CD4-positive, CD25-positive, alpha-beta regulatory T cell (primary cell): Measurements from ENCODE around the gene RRAD. TPM values are rescaled to one million over a fixed set of nuclear protein-coding genes. Genes with fewer than 3 reads are reported as not detected.
A peak's percentile ranks its signal among the peaks of the same experiment; 100 is the strongest.
"Not testable (repeated sequence)": the region's sequence is repeated elsewhere in the genome, so short reads cannot be mapped to it uniquely, and the experiment has no call there.

Experiments used
- ATAC-seq, 2 donors: fragments of 150-1000 bp; cut with Tn5 transposase; one replicate each; pipeline ENCODE4 v1.10.0; 2021; ENCODE audit warnings: low read depth in 2 of 2, moderate number of reproducible peaks in 2 of 2, moderate library complexity in 1 of 2
- DNase-seq, 3 donors: peaks; one replicate each; pipeline versions ENCODE4 v3.0.0 to v3.0.0-alpha.2; 2012 to 2022; ENCODE audit warnings: mixed read lengths in 1 of 3
- H3K27ac ChIP-seq: one replicate; pipeline ENCODE4 v1.7.0; 2013; ENCODE audit warnings: mild to moderate bottlenecking, low read length; ENCODE audit not compliant: insufficient read depth, poor library complexity, severe bottlenecking
- H3K27me3 ChIP-seq: one replicate; pipeline ENCODE4 v1.7.0; 2013; ENCODE audit warnings: low read length; ENCODE audit not compliant: control insufficient read depth, insufficient read depth
- H3K36me3 ChIP-seq: one replicate; pipeline ENCODE4 v1.7.0; 2013; ENCODE audit warnings: mild to moderate bottlenecking, low read length, moderate library complexity; ENCODE audit not compliant: control insufficient read depth, insufficient read depth
- H3K4me1 ChIP-seq: 2 replicates; pipeline ENCODE4 v1.7.0; 2013; ENCODE audit warnings: mild to moderate bottlenecking, low read length; ENCODE audit not compliant: insufficient read depth, control insufficient read depth, poor library complexity, severe bottlenecking
- H3K4me3 ChIP-seq: one replicate; pipeline ENCODE4 v1.7.0; 2013; ENCODE audit warnings: low read depth, mild to moderate bottlenecking, low read length, moderate library complexity
- H3K9me3 ChIP-seq, 2 experiments: 1 replicate in 1 of 2; 2 replicates in 1 of 2; pipeline ENCODE4 v1.7.0; 2013; ENCODE audit warnings: low read length in 2 of 2, mild to moderate bottlenecking in 1 of 2, moderate library complexity in 1 of 2; ENCODE audit not compliant: control insufficient read depth in 2 of 2
- H3K27ac Mint-ChIP-seq, 3 donors: one replicate each; pipeline ENCODE4 v1.8.0; 2020 to 2022; ENCODE audit warnings: mild to moderate bottlenecking in 3 of 3, mixed read lengths in 3 of 3, moderate library complexity in 2 of 3
- H3K27me3 Mint-ChIP-seq: one replicate; pipeline ENCODE4 v1.8.0; 2022; ENCODE audit warnings: mild to moderate bottlenecking, mixed read lengths
- H3K36me3 Mint-ChIP-seq: one replicate; pipeline ENCODE4 v1.8.0; 2020; ENCODE audit warnings: mixed read lengths
- H3K4me1 Mint-ChIP-seq, 4 donors: one replicate each; pipeline ENCODE4 v1.8.0; 2020 to 2022; ENCODE audit warnings: mixed read lengths in 4 of 4, mild to moderate bottlenecking in 1 of 4
- H3K4me3 Mint-ChIP-seq, 4 donors: one replicate each; pipeline ENCODE4 v1.8.0; 2020 to 2022; ENCODE audit warnings: mild to moderate bottlenecking in 4 of 4, mixed read lengths in 4 of 4, moderate library complexity in 3 of 4
- H3K9me3 Mint-ChIP-seq, 7 donors: one replicate each; pipeline ENCODE4 v1.8.0; 2020 to 2022; ENCODE audit warnings: mixed read lengths in 7 of 7, mild to moderate bottlenecking in 3 of 7, moderate library complexity in 2 of 7
- polyA plus RNA-seq, 4 donors: library from polyadenylated mRNA; unstranded; fragments of 300-500 nt; fragmentation: Illumina TruSeq; gene quantifications; one replicate each; pipeline ENCODE4 v1.2.3, GENCODE V29; 2021
- total RNA-seq: library from RNA; stranded (reverse); gene quantifications from one replicate; pipeline ENCODE4 v1.2.3, GENCODE V29; 2022

RRAD gene
- total RNA-seq (0.35 TPM), polyA plus RNA-seq (not detected)

DNA sequence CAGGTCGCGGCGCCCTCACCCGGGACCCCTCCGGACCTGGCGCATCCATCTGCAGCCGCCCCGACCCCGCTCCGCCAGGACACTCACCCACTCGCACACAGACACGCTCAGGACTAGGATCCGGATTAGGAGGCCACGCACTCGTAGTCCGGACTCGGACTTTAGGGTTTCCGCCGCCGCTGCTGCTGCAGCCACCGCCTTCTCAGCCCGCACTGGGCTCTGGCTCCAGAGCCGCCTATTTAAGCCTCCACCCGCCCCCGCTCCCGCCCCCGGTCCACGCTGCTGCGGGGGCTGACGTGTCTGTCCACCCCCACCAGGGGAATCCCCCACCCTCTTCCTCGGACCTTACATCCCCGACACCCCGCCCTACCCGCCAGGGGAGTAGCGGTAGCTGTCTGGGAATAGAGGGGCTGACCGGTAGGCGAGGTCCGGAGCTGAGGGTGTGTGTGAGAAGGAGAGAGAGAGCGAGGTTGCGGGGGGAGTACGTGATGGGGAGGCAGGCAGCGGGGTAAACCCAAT, at the start of gene RRAD:
Gene RRAD, minus strand, starts transcription at position 214 of the 519 bp plus-strand sequence. CDS start 356 bp downstream, outside the sequence.
- no peaks in the 10 kb centered on the region for H3K9me3 ChIP-seq
- no peak for DNase-seq
- ATAC-seq: peak in 1 of 2 donors; percentile 3
- Mint-ChIP-seq H3K27ac (no peak within 1 kb of the TSS), H3K27me3 (peaks cover 51% of the 10 kb centered on the region), H3K36me3 (peaks cover 7% of the 10 kb centered on the region), H3K9me3 (peaks cover 0 to 1% (median 0%) of the 10 kb centered on the region in 7 donors), H3K4me3 (peak within 1 kb of the TSS; percentile 68 to 82 (median 73)), H3K4me1 (peaks cover 0 to 8% (median 4%) of the 10 kb centered on the region in 4 donors)
- H3K4me1 ChIP-seq: peaks cover 15% of the 10 kb centered on the region
- H3K4me3 ChIP-seq: no peak within 1 kb of the TSS
- no peaks in the 10 kb centered on the region for H3K36me3 ChIP-seq
- H3K27me3 ChIP-seq: peaks cover 11% of the 10 kb centered on the region
- no peak within 1 kb of the TSS for H3K27ac ChIP-seq

GRCh38 chr16:66974932-66975246, 49.6 kb upstream of the RRAD start:
- not testable (repeated sequence) for H3K27ac ChIP-seq, H3K27me3 Mint-ChIP-seq, H3K9me3 ChIP-seq, H3K36me3 ChIP-seq, H3K4me1 ChIP-seq, H3K9me3 Mint-ChIP-seq, H3K36me3 Mint-ChIP-seq, ATAC-seq, H3K27me3 ChIP-seq
- peak overlapping the region in 1 of 3 donors; percentile 15 for H3K27ac Mint-ChIP-seq
- peak overlapping the region; percentile 26 for H3K4me3 ChIP-seq
- peak overlapping the region; percentile 63 to 89 (median 83) for H3K4me3 Mint-ChIP-seq
- H3K4me1 Mint-ChIP-seq: peaks cover 0 to 15% (median 9%) of the 10 kb centered on the region in 4 donors
- peak; percentile 32 to 76 (median 35) for DNase-seq

- ATAC-seq, H3K27me3 Mint-ChIP-seq: not testable (repeated sequence)
Observed at GRCh38 chr16:66974156-66974931, 49.0 kb upstream of the RRAD start.

GRCh38 chr16:66973716-66974115, 48.4 kb upstream of the RRAD start:
- Mint-ChIP-seq H3K4me1 (peaks cover 0 to 15% (median 9%) of the 10 kb centered on the region in 4 donors), H3K9me3 (peaks cover 0 to 1% (median 0%) of the 10 kb centered on the region in 7 donors), H3K27ac (no peak overlapping the region), H3K36me3 (no peaks in the 10 kb centered on the region), H3K4me3 (no peak overlapping the region), H3K27me3 (peaks cover 7% of the 10 kb centered on the region)
- no peaks in the 10 kb centered on the region for H3K4me1 ChIP-seq
- H3K36me3 ChIP-seq: no peaks in the 10 kb centered on the region
- no peaks in the 10 kb centered on the region for H3K27me3 ChIP-seq
- DNase-seq (no peak), ATAC-seq (no peak)
- no peaks in the 10 kb centered on the region for H3K9me3 ChIP-seq
- no peak overlapping the region for H3K27ac ChIP-seq
- H3K4me3 ChIP-seq: no peak overlapping the region

More at GRCh38 chr16:66974156-66974931, 49.0 kb upstream of the RRAD start:
- not testable (repeated sequence) for H3K36me3 ChIP-seq, DNase-seq, H3K4me1 ChIP-seq, H3K27me3 ChIP-seq, H3K9me3 ChIP-seq, H3K27ac ChIP-seq, H3K4me3 ChIP-seq, H3K9me3 Mint-ChIP-seq, H3K36me3 Mint-ChIP-seq
- peak overlapping the region in 2 of 3 donors; percentile 15 to 20 for H3K27ac Mint-ChIP-seq
- peak overlapping the region; percentile 63 to 89 (median 83) for H3K4me3 Mint-ChIP-seq
- peaks cover 0 to 15% (median 9%) of the 10 kb centered on the region in 4 donors for H3K4me1 Mint-ChIP-seq

DNA sequence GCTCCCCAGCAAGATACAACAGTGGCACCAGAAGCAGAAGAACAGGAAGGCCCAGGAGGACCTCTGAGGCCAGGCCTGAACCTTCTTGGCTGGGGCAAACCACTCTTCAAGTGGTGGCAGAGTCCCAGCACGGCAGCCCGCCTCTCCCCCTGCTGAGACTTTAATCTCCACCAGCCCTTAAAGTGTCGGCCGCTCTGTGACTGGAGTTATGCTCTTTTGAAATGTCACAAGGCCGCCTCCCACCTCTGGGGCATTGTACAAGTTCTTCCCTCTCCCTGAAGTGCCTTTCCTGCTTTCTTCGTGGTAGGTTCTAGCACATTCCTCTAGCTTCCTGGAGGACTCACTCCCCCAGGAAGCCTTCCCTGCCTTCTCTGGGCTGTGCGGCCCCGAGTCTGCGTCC, 47.6 kb upstream of the RRAD start:
- H3K27me3 ChIP-seq: no peaks in the 10 kb centered on the region
- H3K9me3 Mint-ChIP-seq: peaks cover 0 to 1% (median 0%) of the 10 kb centered on the region in 7 donors
- no peaks in the 10 kb centered on the region for H3K4me1 ChIP-seq
- H3K4me1 Mint-ChIP-seq: peaks cover 0 to 15% (median 9%) of the 10 kb centered on the region in 4 donors
- no peak for ATAC-seq
- DNase-seq: no peak
- no peaks in the 10 kb centered on the region for H3K36me3 ChIP-seq
- no peak overlapping the region for H3K27ac ChIP-seq
- no peak overlapping the region for H3K27ac Mint-ChIP-seq
- H3K4me3 ChIP-seq: no peak overlapping the region
- H3K27me3 Mint-ChIP-seq: peaks cover 7% of the 10 kb centered on the region
- H3K4me3 Mint-ChIP-seq: no peak overlapping the region
- no peaks in the 10 kb centered on the region for H3K9me3 ChIP-seq
- no peaks in the 10 kb centered on the region for H3K36me3 Mint-ChIP-seq

GRCh38 chr16:66970775-66971720, 45.7 kb upstream of the RRAD start:
- no peak for DNase-seq
- peaks cover 0 to 1% (median 0%) of the 10 kb centered on the region in 7 donors for H3K9me3 Mint-ChIP-seq
- no peak for ATAC-seq
- no peak overlapping the region for H3K4me3 ChIP-seq
- peaks cover 0 to 12% (median 8%) of the 10 kb centered on the region in 4 donors for H3K4me1 Mint-ChIP-seq
- H3K27me3 Mint-ChIP-seq: peaks cover 7% of the 10 kb centered on the region
- H3K27me3 ChIP-seq: no peaks in the 10 kb centered on the region
- no peak overlapping the region for H3K27ac Mint-ChIP-seq
- no peak overlapping the region for H3K4me3 Mint-ChIP-seq
- H3K9me3 ChIP-seq: no peaks in the 10 kb centered on the region
- H3K36me3 Mint-ChIP-seq: no peaks in the 10 kb centered on the region
- H3K27ac ChIP-seq: no peak overlapping the region
- no peaks in the 10 kb centered on the region for H3K36me3 ChIP-seq
- H3K4me1 ChIP-seq: no peaks in the 10 kb centered on the region

- Histone ChIP-seq H3K4me3 (no peak overlapping the region), H3K27ac (no peak overlapping the region), H3K36me3 (no peaks in the 10 kb centered on the region), H3K4me1 (no peaks in the 10 kb centered on the region), H3K27me3 (no peaks in the 10 kb centered on the region), H3K9me3 (no peaks in the 10 kb centered on the region)
- no peak for DNase-seq
- H3K4me1 Mint-ChIP-seq: no peaks in the 10 kb centered on the region
- H3K36me3 Mint-ChIP-seq: no peaks in the 10 kb centered on the region
- ATAC-seq: no peak
- no peaks in the 10 kb centered on the region for H3K9me3 Mint-ChIP-seq
- no peak overlapping the region for H3K27ac Mint-ChIP-seq
- no peak overlapping the region for H3K4me3 Mint-ChIP-seq
- peaks cover 7% of the 10 kb centered on the region for H3K27me3 Mint-ChIP-seq
Observed at GRCh38 chr16:66968847-66969246, 43.5 kb upstream of the RRAD start.
